Stomach smooth muscle (tissue), 2 donors: Measurements from ENCODE around the gene ATP5MG.

ENCODE experiments used
- H3K27ac ChIP-seq: one replicate; pipeline ENCODE4 v1.7.0; 2013; ENCODE audit warnings: mild to moderate bottlenecking, low read length, inconsistent platforms
- H3K27me3 ChIP-seq, 2 donors: one replicate each; pipeline ENCODE4 v1.7.0; 2013; ENCODE audit warnings: low read length in 2 of 2; ENCODE audit not compliant: insufficient read depth in 2 of 2, control insufficient read depth in 1 of 2
- H3K36me3 ChIP-seq, 2 donors: one replicate each; pipeline ENCODE4 v1.7.0; 2013; ENCODE audit warnings: low read length in 2 of 2; ENCODE audit not compliant: control insufficient read depth in 2 of 2, insufficient read depth in 2 of 2
- H3K4me1 ChIP-seq: one replicate; pipeline ENCODE4 v1.7.0; 2013; ENCODE audit warnings: low read length; ENCODE audit not compliant: control insufficient read depth, insufficient read depth
- H3K4me3 ChIP-seq, 2 donors: one replicate each; pipeline ENCODE4 v1.7.0; 2013; ENCODE audit warnings: low read length in 2 of 2
- H3K9ac ChIP-seq, 2 donors: one replicate each; pipeline ENCODE4 v1.7.0; 2013; ENCODE audit warnings: low read length in 2 of 2, mild to moderate bottlenecking in 1 of 2
- H3K9me3 ChIP-seq, 2 donors: one replicate each; pipeline ENCODE4 v1.7.0; 2013; ENCODE audit warnings: low read length in 2 of 2; ENCODE audit not compliant: control insufficient read depth in 2 of 2
- donor health status: healthy.
- donor health status: Pancreatic carcinoma.

The ATP5MG gene

GRCh38 chr11:118434123-118434552, 32.7 kb downstream of the ATP5MG start:
- Histone ChIP-seq H3K4me3 (peak overlapping the region; percentile 83 to 88), H3K9me3 (no peaks in the 10 kb centered on the region), H3K27ac (no peak overlapping the region), H3K27me3 (no peaks in the 10 kb centered on the region), H3K36me3 (no peaks in the 10 kb centered on the region), H3K9ac (peak overlapping the region; percentile 8 to 51), H3K4me1 (peaks cover 27% of the 10 kb centered on the region)

- Histone ChIP-seq H3K4me1 (peaks cover 27% of the 10 kb centered on the region), H3K4me3 (peak overlapping the region; percentile 83 to 88)
Measured at GRCh38 chr11:118434553-118435289, 33.3 kb downstream of the ATP5MG start.

GRCh38 chr11:118435290-118435892, 34.0 kb downstream of the ATP5MG start:
- Histone ChIP-seq H3K4me1 (peaks cover 27% of the 10 kb centered on the region), H3K4me3 (peak overlapping the region; percentile 83 to 88), H3K27me3 (no peaks in the 10 kb centered on the region), H3K36me3 (no peaks in the 10 kb centered on the region), H3K27ac (peak overlapping the region; percentile 58), H3K9ac (peak overlapping the region; percentile 8 to 47), H3K9me3 (no peaks in the 10 kb centered on the region)

More at GRCh38 chr11:118434553-118435289, 33.3 kb downstream of the ATP5MG start:
- Histone ChIP-seq H3K27me3 (no peaks in the 10 kb centered on the region), H3K36me3 (no peaks in the 10 kb centered on the region), H3K9me3 (no peaks in the 10 kb centered on the region), H3K9ac (peak overlapping the region; percentile 8 to 51), H3K27ac (peak overlapping the region; percentile 58)

GRCh38 chr11:118435893-118436624, 34.7 kb downstream of the ATP5MG start, which contains the start of gene KMT2A:
Gene KMT2A, plus strand, starts transcription at chr11:118436492. Its CDS starts 21 bp downstream, at chr11:118436513.
- Histone ChIP-seq H3K27me3 (no peaks in the 10 kb centered on the region), H3K4me3 (peak within 1 kb of the TSS; percentile 83 to 88), H3K4me1 (peaks cover 27% of the 10 kb centered on the region), H3K36me3 (no peaks in the 10 kb centered on the region), H3K27ac (peak within 1 kb of the TSS; percentile 81), H3K9ac (peak within 1 kb of the TSS; percentile 78 to 87), H3K9me3 (no peaks in the 10 kb centered on the region)

GRCh38 chr11:118436639-118437207, 35.3 kb downstream of the ATP5MG start:
- Histone ChIP-seq H3K27ac (peak overlapping the region; percentile 81), H3K4me1 (peaks cover 29% of the 10 kb centered on the region), H3K9me3 (no peaks in the 10 kb centered on the region)

GRCh38 chr11:118437208-118438125, 36.1 kb downstream of the ATP5MG start:
- peak overlapping the region; percentile 78 to 87 for H3K9ac ChIP-seq
- H3K4me1 ChIP-seq = peaks cover 30% of the 10 kb centered on the region

More at GRCh38 chr11:118436639-118437207, 35.3 kb downstream of the ATP5MG start:
- Histone ChIP-seq H3K4me3 (peak overlapping the region; percentile 79 to 81), H3K27me3 (no peaks in the 10 kb centered on the region), H3K36me3 (no peaks in the 10 kb centered on the region), H3K9ac (peak overlapping the region; percentile 78 to 87)

GRCh38 chr11:118438314-118438931, 37.0 kb downstream of the ATP5MG start:
- Histone ChIP-seq H3K9ac (peak overlapping the region; percentile 71 to 87), H3K4me3 (peak overlapping the region; percentile 79 to 81), H3K9me3 (no peaks in the 10 kb centered on the region), H3K36me3 (no peaks in the 10 kb centered on the region), H3K4me1 (peaks cover 30% of the 10 kb centered on the region), H3K27ac (peak overlapping the region; percentile 81), H3K27me3 (no peaks in the 10 kb centered on the region)

More at GRCh38 chr11:118437208-118438125, 36.1 kb downstream of the ATP5MG start:
- no peaks in the 10 kb centered on the region for H3K9me3 ChIP-seq
- H3K27ac ChIP-seq = peak overlapping the region; percentile 81
- H3K27me3 ChIP-seq = no peaks in the 10 kb centered on the region
- peak overlapping the region; percentile 79 to 81 for H3K4me3 ChIP-seq
- H3K36me3 ChIP-seq = no peaks in the 10 kb centered on the region

GRCh38 chr11:118439646-118440045, 38.2 kb downstream of the ATP5MG start:
- no peaks in the 10 kb centered on the region for H3K27me3 ChIP-seq
- no peak overlapping the region for H3K4me3 ChIP-seq
- H3K27ac ChIP-seq = no peak overlapping the region
- H3K9ac ChIP-seq = no peak overlapping the region
- H3K36me3 ChIP-seq = no peaks in the 10 kb centered on the region
- H3K9me3 ChIP-seq = no peaks in the 10 kb centered on the region
- H3K4me1 ChIP-seq = peaks cover 25% of the 10 kb centered on the region

GRCh38 chr11:118441770-118442275, 40.4 kb downstream of the ATP5MG start:
- H3K4me1 ChIP-seq = peaks cover 17% of the 10 kb centered on the region
- H3K9ac ChIP-seq = no peak overlapping the region
- peak overlapping the region in 1 of 2 donors; percentile 10 for H3K4me3 ChIP-seq
- no peak overlapping the region for H3K27ac ChIP-seq
- H3K27me3 ChIP-seq = no peaks in the 10 kb centered on the region
- H3K36me3 ChIP-seq = no peaks in the 10 kb centered on the region
- H3K9me3 ChIP-seq = no peaks in the 10 kb centered on the region
